Measurements from ENCODE around the gene DDX10.

- TF ChIP-seq CTCF (conservative IDR thresholded peaks at IDR 0.05; ENCODE audit: low read depth in 2 of 2) (no peak), EZH2 (IDR thresholded peaks at IDR 0.05; ENCODE audit: low read depth, unreplicated experiment) (no peak), POLR2AphosphoS5 (IDR thresholded peaks at IDR 0.05; ENCODE audit: low read depth) (no peak), STAT1 (IDR thresholded peaks at IDR 0.05; ENCODE audit: unreplicated experiment) (no peak), REST (IDR thresholded peaks at IDR 0.05; ENCODE audit: unreplicated experiment) (no peak), EZH2phosphoT487 (IDR thresholded peaks at IDR 0.05; ENCODE audit: unreplicated experiment) (no peak)
Observed at GRCh38 chr11:108836541-108836940, 171.7 kb downstream of the DDX10 start.
